ENCODE results near the gene ROR2. TPM values are rescaled to one million over a fixed set of nuclear protein-coding genes. Genes with fewer than 3 reads are reported as not detected.

The ROR2 gene
- total RNA-seq, 1 donor from 2014 or later: 14.9 TPM

GRCh38 chr9:91532325-91532724, 417.7 kb downstream of the ROR2 start:
- H3K27ac Mint-ChIP-seq (ENCODE audit: unreplicated experiment): no peak overlapping the region
- no peak for DNase-seq (ENCODE audit: low read depth, low spot score)
- no peaks in the 10 kb centered on the region for H3K27me3 Mint-ChIP-seq (ENCODE audit: low read depth)
- no peak for TF ChIP-seq CTCF (conservative IDR thresholded peaks at IDR 0.05)
- no peak overlapping the region for H3K4me3 Mint-ChIP-seq
- no peaks in the 10 kb centered on the region for H3K36me3 Mint-ChIP-seq (ENCODE audit: low read depth)
- H3K4me1 Mint-ChIP-seq: no peaks in the 10 kb centered on the region
- H3K9me3 Mint-ChIP-seq: peaks cover 3% of the 10 kb centered on the region

DNA sequence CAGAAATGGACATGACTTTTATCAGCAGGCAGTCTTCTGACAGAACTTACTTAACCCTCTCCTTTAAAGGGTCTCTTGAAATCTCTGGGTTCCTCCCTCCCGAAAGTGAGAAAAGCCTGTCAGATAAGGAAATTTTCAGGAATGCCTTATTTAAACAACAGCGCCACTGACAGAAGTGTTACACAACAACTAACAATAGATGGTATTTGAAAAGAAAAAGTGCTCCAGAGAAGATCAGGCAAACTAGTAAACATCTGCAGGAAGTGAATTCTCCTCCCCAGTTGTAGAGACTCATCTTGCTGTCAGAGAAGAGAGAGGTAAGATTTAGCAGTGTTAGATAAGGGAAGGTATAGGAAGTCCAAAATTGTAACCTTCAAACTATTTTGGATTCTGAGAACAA, 419.2 kb downstream of the ROR2 start:
- DNase-seq (ENCODE audit: low read depth, low spot score): no peak
- TF ChIP-seq CTCF (conservative IDR thresholded peaks at IDR 0.05): no peak
- peaks cover 9% of the 10 kb centered on the region for H3K9me3 Mint-ChIP-seq
- peaks cover under 1% of the 10 kb centered on the region for H3K36me3 Mint-ChIP-seq (ENCODE audit: low read depth)
- H3K27ac Mint-ChIP-seq (ENCODE audit: unreplicated experiment): no peak overlapping the region
- H3K27me3 Mint-ChIP-seq (ENCODE audit: low read depth): no peaks in the 10 kb centered on the region
- no peak overlapping the region for H3K4me3 Mint-ChIP-seq
- H3K4me1 Mint-ChIP-seq: no peaks in the 10 kb centered on the region

DNA sequence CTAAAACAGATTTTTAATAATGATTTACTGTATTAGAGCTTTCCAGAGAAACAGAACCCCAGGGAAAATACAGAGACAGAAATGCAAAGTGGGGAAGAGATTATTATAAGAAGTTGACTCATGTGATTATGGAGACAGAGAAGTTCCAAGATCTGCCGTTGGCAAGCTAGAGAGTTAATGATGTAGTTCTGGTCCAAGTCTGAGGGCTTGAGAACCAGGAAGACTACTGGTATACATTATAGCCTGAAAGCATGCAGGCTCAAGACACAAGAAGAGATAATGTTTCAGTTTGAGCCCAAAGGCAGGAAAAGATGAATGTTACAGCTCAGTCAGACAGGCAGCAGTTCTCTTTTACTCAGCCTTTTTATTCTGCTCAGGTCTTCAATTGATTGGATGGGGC, 427.5 kb downstream of the ROR2 start:
- no peaks in the 10 kb centered on the region for H3K4me1 Mint-ChIP-seq
- TF ChIP-seq CTCF (conservative IDR thresholded peaks at IDR 0.05): no peak
- H3K36me3 Mint-ChIP-seq (ENCODE audit: low read depth): peaks cover 9% of the 10 kb centered on the region
- H3K27ac Mint-ChIP-seq (ENCODE audit: unreplicated experiment): no peak overlapping the region
- H3K9me3 Mint-ChIP-seq: peaks cover 18% of the 10 kb centered on the region
- H3K27me3 Mint-ChIP-seq (ENCODE audit: low read depth): no peaks in the 10 kb centered on the region
- no peak for DNase-seq (ENCODE audit: low read depth, low spot score)
- no peak overlapping the region for H3K4me3 Mint-ChIP-seq

- Mint-ChIP-seq H3K4me1 (peaks cover 7% of the 10 kb centered on the region), H3K36me3 (ENCODE audit: low read depth) (peaks cover 7% of the 10 kb centered on the region), H3K27ac (ENCODE audit: unreplicated experiment) (no peak overlapping the region), H3K9me3 (peaks cover 7% of the 10 kb centered on the region), H3K27me3 (ENCODE audit: low read depth) (no peaks in the 10 kb centered on the region), H3K4me3 (no peak overlapping the region)
- no peak for TF ChIP-seq CTCF (conservative IDR thresholded peaks at IDR 0.05)
- DNase-seq (ENCODE audit: low read depth, low spot score): no peak
Observed at GRCh38 chr9:91519520-91520277, 430.3 kb downstream of the ROR2 start.

- Mint-ChIP-seq H3K36me3 (ENCODE audit: low read depth) (peaks cover 5% of the 10 kb centered on the region), H3K27me3 (ENCODE audit: low read depth) (no peaks in the 10 kb centered on the region), H3K9me3 (peaks cover 2% of the 10 kb centered on the region), H3K27ac (ENCODE audit: unreplicated experiment) (no peak overlapping the region), H3K4me1 (peaks cover 7% of the 10 kb centered on the region), H3K4me3 (no peak overlapping the region)
- no peak for DNase-seq (ENCODE audit: low read depth, low spot score)
- no peak for TF ChIP-seq CTCF (conservative IDR thresholded peaks at IDR 0.05)
Observed at GRCh38 chr9:91518462-91518861, 431.6 kb downstream of the ROR2 start.

Data from neural crest cell (in vitro differentiated cells).